HG03025 (cell line): ENCODE data around the gene PDPK1.
A peak's percentile ranks its signal among the peaks of the same experiment; 100 is the strongest.

Source experiments
- ATAC-seq: cut with Tn5 transposase; IDR thresholded peaks from one replicate; pipeline ENCODE4 v1.9.1; 2021; ENCODE audit warnings: mild to moderate bottlenecking, moderate library complexity; ENCODE audit not compliant: unreplicated experiment, low FRiP score

Gene PDPK1

DNA sequence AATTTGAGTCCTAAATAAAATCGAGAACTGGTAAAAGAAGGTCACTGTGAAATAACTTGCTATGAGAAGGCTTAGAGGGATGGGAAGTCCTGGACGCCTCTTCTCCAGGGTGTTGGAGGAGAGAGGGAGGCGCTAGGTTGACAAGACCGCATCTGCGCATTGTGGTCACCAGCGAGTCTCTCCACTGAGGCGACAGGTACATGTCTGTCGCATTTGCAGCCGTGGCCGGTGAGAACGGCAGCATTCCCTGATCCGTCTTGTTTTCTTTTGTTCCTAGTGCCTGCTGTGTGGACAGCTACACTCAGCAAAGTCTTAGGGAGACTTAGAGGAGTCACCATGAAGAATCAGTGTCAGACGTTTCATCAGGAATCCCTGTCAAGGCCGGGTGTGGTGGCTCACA is 32.1 kb upstream of the PDPK1 start:
- ATAC-seq = no peak

DNA sequence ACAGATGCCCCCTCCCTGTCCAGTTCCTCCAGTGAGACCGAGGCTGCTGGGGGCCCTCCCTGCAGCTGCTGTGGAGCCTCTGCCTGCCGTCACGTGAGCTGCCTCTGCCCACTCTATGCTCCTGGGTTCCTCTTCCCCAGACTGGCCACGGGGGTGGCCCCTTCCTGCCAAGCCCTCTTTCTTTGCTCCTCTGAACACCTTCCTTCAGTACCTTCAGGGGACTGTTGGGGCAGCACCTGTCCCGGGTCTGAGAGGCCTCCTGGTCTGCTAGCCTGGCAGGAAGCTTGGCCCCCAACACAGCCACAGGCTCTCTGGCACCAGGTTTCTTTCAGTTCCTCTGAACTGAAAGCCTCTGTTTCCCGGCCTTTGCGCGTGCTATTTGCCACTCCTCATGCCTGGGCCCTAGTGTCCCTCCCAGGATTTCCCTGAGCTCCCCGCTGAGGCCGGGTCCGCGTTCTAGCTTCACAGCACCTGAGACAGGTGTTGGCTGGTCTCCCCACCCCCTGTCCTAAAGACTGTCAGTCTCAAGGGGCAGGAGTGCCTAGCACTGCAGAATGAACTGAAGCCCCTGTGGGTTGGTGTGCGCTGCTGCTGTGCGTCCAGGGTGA is 30.7 kb upstream of the PDPK1 start:
- ATAC-seq = no peak

DNA sequence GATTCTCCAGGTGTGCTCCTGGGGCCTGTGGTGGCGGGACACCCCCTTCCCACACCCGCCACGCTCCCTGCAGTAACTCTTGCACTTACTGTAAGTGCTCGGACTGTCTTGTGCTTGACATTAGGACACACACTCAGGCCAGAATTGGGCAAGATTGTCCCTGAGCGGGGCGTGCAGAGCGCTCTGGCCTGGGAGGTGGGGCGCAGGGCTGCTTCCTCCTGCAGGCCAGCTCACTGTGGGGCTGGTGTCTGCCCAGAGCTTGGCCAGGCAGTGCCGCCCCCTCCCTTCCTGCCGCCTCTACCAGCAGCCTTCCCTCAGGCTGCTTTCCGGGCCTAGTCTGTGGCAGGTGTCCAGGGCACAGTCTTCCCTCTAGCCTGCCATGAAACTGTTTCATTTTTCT is 30.2 kb upstream of the PDPK1 start:
- ATAC-seq = no peak

DNA sequence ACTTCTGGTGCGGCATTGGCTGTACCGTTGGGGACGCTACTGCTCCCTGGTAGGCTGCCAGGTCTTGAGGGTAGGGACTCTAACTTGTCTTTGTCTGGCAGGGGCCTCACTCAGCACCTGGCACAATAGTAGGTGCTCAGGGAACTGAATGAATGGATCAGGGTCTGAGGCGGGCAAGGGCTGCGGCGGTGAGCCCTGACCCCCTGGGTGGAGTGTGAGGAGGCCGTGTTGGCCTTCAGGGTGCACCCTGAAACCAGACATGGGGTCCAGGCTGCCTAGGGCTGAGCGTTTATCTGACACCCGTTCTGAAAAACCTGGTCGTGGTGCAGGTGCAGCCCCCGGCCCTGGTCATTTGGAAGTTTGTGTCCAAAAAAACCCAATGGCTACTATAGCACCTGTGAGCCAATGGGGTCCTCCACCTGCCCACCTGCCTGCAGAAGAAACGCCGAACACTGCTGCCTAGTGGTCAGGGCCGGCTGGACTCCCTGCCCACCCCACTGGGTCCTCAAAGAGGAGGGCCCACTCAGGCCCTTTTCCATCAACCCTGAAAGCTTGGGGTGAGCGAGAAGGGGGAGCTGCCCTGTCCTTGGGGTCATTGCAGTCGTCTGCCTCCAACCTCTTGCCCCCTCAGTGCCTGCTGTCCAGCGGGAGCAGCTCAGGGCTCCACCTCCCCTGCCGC is 29.0 kb upstream of the PDPK1 start:
- no peak for ATAC-seq

DNA sequence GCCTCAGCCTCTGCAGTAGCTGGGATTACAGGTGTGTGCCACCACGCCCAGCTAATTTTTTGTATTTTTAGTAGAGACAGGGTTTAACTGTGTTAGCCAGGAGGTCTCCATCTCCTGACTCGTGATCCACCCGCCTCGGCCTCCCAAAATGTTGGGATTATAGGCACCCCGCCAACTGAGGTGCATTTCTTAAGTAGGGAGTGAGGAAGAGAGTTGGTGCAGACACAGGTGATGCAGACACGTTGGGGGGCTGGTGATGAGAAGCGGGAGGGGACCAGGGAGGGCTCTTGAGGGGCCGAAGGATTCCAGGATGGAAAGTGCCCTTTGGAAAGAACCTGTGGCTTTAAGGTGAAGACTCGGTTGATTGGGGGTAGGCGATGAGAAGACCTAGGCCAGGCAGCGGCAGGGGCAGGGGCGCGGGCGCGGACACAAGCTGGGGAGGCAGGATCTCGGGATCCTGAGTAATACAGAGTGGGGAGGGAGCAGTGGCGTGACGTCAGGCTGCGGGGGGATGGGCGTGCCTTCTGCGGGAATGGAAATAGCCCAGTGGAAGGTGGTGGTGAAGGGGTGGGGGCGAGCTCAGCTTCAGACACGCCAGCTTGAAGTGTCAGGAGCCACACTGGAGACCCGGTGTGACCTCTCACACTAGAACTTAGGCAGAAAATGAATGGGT is 26.6 kb upstream of the PDPK1 start:
- no peak for ATAC-seq

DNA sequence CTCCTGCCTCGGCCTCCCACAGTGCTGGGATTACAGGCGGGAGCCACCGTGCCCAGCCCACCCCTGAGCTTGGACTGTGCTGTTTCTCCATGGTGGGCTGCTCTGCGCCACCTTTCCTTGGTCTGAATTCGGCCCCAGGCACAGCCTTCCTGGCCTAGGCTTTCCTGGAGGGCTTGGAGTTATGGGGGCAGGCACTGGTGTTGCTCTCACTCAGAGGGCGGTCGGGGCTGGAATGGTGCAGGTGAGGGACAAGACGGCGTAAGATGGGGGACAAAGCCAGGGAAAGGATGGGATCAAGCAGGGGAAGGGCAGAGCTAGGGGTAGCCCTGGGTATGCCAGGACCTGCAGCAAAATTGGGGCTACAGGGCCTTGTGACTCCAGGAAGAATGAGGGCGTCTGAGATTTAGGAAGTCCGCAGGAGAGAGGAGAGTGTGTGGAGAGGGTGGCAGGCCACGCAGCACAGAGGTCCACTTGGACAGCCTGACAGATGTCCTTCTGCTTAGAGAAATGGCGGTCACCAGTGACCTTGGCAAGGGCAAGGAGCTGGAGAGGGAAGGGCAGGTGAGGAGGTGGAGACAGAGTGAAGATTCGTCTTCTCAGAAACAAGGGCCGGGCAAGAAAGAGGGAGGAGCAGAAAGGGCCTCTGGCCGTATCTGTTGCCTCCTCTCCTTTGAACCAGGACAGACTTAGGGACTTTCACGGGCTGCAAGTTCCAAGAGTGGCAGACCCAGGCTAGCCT is 25.7 kb upstream of the PDPK1 start:
- ATAC-seq = no peak

DNA sequence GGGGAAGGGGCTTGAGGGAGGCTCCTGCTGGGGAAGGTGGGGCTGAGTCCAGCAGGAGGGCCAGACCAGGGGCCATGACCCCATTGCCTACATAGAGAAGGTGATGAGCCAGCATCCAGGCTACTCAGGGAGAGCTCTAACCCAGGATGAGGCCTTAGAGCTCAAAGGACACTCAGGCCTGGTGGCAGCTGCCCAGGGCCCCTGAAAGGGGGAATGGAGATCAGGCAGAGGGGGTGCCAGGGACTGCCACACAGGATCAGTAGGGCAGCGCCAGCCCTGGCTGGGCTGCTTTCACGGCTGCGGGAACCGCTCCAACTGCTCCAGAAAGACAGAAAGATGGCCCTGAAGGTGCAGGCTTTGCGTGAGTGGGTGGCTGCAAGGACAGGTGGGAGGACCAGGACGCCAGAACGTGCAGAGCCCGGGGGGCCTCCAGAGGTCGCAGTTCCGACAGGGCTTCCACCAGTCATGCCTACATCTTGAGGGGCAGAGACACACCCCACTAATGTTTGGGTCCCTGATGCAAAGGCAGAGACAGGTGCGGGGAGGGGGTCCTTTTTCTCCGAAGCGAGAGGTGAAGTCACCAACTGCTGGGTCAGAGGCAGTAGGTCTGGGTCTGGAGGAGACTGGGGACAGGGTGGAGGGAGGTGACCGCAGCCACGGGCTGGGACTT is 25.0 kb upstream of the PDPK1 start:
- ATAC-seq = no peak

DNA sequence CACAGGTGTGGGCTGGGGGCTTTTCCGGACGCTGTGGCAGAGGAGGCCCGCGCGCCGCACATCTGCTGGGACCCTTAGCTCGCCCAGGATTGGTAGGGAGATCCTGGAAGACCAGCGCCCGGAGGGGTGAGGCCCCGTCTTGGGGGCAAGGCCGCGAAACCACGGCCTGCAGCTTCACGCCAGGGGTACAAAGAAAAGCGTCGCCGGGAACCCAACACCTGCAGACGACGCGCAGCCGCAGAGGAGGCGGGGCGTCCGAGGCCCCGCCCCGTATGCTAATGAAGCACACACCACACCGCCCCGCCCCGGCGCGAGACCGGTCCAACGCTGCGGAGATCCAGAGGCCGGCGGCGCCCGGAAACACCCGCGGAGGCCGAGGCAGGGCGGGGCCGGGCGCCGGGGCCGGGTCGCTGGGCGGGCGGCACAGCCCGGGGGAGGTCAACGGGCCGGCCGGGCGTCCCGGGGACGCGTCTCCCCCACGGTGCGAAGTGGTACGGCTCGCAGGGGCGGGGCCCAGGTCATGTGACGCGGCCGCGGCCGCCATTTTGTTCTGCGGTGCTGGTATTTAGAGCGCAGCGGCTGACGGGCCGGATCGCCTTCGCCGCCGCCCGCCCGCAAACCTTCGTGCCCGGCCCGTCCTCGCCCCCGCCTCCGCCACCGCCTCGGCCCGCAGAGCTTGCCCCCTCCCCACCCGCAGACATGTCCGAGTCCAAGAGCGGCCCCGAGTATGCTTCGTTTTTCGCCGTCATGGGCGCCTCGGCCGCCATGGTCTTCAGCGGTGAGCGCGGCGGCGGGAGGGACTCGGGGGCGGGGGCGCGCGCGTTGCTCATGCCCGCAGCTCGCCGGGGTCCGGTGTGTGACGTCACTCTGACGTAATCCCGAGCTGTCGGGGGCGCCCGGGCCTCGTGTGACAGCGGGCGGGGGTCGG is 24.2 kb upstream of the PDPK1 start, which contains the start of gene ATP6V0C:
ATP6V0C (plus strand) TSS at position 548 of the 928 bp plus-strand sequence; CDS start at position 700, 152 bp downstream.
- ATAC-seq = peak; percentile 53

DNA sequence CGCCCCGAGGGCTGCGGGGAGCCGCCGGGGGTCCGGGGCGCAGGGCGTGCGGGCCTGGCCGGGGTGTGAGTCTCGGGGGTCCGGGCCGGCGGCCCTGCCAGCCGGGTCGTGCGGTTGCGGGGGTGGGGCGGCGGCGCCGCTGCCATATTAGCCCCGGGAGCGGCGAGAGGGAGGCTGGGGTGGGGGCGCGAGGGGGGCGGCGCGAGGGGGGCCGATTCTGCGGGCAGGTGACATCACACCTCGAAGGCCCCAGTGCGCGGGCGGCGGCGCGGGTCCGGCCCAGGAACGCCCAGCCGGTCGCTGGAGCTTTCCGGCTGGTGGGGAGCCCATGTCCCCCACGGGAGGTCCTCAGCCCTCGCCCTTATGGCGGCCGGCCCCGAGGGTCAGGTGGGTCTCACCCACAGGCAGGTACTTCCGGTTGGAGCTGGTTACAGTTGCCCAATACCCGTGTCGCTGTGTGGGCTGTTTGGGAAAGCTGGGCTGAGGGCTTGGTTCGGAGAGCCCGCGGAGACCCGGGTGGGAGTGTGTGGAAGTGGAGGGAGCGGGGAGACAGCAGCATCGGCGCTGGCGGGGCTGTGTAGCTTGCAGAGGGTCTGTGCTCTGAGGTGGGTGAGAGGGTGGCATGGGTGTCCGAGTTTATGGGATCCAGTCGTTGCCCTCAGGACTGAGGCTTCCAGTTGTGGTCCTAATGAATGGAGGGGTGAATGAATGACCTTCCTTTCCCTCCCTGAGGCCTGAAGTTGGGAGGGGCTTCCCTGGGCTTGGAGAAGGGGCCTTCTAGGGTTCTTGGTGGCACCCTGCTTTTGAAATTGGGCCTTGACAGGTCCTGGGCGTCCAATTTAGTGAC is 23.3 kb upstream of the PDPK1 start:
- no peak for ATAC-seq

DNA sequence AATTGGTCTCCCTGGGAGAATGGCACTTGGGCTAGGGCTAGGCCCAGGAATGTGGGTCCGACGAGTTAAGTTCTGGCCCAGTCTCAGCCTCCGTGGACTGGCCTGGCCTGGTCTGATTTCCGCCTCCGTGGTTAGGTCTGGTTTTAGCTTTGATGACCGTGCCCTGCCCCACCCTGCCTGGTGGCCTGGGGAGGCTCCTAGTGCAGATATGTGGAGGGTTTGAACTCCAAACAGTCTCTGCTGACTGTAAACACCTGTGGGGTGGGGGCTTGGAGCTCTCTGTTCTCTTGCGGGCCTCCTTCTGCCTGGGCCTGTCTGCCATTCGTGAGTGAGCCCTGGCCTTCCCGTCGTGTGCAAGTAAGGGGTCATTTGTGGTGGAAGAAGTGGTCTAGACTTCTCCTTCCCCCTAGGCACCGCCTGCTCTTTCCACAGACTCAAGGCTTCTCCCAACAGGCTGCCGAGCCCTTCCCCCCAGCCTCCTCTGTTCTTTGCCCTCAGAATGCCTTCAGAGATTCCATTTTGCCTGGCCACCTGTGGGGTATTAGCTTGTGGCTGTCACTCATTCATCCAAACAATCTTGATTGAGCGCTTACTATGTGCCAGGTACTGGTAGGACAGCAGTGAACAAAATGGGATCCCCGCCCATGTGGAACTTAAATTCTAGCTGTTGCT is 22.5 kb upstream of the PDPK1 start:
- no peak for ATAC-seq

DNA sequence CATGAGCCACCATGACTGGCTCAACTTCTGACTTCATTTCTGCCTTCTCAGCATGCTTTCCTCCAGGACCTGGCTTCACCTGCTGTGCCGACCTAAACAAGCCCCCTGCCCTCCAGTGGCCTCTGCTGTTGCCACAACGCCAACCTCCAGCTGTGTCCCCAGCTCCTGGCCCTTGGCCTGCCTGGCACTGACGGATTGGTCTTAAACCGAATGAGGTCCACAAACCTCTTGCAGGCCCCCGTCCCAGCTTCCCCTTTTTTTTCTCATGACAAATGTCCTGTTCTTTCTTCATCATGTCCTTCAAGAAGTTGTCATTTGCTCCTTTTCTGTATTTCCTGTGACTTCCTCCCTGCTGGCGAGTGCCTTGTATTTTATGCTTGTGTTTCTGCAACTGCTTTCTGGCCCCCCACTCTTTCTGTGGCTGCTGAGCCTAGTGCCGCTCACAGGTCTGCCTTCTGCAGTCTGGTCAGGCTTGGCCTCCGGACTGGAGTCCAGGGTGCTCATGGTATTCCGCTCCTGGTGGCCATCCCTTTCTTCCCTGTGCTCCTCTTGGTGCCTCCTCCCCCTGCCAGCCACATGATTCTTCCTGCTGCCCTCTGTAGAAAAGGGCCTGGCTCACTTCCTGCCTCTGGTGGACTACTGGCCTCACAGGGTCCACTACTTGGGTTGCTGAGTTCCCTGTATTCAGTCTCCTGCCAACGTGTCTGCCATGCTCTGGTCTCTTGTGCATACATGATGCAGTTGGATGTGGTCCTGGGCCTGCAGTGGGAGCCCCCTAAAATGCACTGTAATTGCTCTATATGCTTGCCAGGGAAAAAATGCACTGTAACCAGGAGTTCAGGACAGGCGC is 21.2 kb upstream of the PDPK1 start:
- ATAC-seq = no peak

DNA sequence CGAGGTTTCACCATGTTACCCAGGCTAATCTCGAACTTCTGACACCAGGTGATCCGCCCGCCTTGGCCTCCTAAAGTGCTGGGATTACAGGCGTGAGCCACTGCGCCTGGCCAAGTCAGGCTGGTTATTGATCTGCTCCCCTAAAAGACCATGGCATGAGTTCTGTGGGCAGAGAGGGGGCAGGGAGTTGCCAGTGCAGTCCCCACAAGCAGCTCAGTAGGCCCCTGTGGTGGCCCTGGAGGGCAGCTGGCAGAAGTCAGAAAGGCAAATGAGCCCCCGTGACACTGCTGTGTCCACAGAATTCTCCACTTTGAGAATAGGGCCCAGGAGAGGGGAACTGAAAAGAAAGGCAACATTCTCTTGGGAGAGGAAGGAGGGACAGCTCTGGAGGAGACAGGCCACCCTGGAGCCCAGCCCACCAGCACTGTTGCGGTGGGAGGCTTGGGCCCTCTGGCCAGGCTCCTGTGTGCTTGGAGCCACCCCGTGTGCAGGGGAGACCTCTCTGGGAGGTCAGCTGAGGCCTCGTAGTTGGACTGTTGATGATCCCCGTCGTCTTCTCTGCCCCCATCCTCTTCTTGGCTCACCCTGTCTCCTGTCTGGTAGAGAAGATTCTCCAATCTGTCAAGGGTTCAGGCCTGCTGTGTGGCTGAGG is 19.7 kb upstream of the PDPK1 start:
- ATAC-seq = no peak

DNA sequence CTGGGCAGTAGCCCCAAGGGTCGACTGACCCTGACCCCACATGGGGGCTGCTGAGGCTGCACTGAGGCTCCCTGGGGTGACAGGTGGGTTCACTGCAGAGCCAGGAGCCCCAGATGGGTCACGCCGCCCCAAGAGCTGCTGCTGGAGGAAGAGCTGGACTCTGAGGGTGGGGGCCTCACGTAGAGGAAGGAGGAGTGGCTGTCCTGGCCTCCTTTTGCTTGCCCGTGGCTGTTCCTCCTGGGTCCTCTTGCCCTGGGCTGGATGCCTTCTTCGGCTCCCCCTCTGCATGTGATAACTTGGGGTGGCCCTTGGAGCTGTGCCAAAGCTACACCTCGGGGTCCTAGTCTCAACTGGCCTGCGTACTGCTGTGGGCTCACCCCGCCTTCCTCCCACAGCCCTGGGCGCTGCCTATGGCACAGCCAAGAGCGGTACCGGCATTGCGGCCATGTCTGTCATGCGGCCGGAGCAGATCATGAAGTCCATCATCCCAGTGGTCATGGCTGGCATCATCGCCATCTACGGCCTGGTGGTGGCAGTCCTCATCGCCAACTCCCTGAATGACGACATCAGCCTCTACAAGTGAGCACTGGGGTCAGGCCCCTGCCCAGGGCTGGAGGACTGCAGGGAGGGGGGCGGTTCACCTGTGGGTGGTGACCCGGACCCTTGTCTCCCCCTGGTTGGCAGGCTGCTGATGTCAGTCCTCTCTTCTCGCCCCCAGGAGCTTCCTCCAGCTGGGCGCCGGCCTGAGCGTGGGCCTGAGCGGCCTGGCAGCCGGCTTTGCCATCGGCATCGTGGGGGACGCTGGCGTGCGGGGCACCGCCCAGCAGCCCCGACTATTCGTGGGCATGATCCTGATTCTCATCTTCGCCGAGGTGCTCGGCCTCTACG is 18.8 kb upstream of the PDPK1 start:
- no peak for ATAC-seq

DNA sequence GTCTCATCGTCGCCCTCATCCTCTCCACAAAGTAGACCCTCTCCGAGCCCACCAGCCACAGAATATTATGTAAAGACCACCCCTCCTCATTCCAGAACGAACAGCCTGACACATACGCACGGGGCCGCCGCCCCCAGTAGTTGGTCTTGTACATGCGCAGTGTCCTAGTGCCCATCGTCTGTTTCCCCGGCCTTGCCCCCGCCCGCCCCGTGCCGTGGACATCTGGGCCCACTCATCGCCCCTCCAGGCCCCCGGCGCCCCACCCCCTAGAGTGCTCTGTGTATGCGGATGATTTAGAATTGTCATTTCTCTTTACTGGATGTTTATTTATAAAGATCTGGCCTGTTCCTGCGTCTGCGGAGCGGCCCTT is 18.1 kb upstream of the PDPK1 start:
- ATAC-seq = no peak

DNA sequence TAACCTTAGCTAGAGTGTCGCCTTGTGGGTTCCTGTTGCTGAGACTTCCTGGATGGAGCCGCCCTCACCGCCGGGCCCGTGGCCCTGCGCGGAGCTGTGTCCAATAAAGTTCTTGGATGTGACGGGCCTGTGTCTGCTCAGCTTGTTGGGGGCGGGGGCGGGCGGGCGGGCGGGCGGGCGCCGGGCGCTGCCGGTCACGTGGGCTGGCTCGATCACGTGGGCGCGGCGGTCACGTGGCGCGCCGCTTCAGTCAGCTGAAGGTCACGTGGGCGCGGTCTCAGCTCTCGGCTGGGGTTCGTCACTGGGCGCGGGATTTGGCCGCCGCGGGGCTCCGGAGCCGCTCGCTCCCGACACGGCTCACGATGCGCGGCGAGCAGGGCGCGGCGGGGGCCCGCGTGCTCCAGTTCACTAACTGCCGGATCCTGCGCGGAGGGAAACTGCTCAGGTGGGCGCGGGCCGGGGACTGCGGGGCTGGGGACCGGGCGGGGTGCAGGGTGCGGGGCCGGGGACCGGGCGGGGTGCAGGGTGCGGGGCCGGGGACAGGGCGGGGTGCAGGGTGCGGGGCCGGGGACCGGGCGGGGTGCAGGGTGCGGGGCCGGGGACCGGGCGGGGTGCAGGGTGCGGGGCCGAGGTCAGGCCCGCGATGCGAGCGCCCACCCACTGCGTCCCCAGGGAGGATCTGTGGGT is 17.6 kb upstream of the PDPK1 start, which contains the start of gene AMDHD2:
AMDHD2 (plus strand) TSS at position 275 of the 687 bp plus-strand sequence; CDS start at position 363, 88 bp downstream.
- no peak for ATAC-seq
